22Rv1 (cell line): ENCODE results near the gene ANTKMT.

Source experiments
- ZFX ChIP-seq: fragments of 450-650 bp; IDR thresholded peaks from 2 replicates; pipeline ENCODE4 v1.6.1; 2017; ENCODE audit warnings: antibody characterized with exemption, borderline replicate concordance
- TF ChIP-seq, protein P1 (sequence below): fragments of 450-650 bp; IDR thresholded peaks from 2 replicates; pipeline ENCODE4 v1.5.1; 2017; ENCODE audit warnings: mild to moderate bottlenecking

DNA sequence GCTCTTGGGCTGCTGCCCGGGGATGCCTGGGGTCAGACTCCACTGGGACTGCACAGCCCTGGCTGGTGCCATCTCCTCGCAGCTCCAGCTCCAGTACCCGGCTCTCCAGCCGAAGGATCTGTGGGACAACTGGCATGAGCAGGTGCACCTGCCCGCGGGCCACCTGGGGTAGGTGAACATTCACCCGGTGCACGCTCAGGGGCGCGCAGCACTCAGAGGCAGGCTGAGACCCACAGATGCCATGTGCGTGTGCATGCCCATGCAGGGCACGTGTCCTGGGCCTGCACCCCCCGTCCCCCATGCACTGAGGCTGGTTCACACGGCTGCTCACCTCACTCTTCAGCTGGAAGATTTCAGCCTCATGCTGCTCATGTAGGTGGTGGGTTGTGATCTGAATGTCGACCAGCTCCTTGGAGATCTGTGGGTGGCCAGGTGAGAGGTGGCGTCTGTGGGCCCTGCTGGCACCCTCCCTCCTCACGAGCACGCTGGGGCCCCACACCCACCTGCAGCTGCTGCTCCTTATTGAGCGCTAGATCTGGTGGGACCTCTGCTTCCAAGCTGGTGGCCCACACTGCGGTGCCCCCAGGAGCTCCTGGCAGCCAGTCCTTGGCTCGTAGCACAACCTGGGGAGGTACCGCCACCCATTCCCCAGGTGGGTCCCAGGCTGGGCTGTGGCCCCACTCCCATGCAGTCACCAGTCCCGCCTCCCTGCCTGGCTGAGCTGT lies 4.7 kb downstream of the ANTKMT start:
- TF ChIP-seq, protein P1, sequence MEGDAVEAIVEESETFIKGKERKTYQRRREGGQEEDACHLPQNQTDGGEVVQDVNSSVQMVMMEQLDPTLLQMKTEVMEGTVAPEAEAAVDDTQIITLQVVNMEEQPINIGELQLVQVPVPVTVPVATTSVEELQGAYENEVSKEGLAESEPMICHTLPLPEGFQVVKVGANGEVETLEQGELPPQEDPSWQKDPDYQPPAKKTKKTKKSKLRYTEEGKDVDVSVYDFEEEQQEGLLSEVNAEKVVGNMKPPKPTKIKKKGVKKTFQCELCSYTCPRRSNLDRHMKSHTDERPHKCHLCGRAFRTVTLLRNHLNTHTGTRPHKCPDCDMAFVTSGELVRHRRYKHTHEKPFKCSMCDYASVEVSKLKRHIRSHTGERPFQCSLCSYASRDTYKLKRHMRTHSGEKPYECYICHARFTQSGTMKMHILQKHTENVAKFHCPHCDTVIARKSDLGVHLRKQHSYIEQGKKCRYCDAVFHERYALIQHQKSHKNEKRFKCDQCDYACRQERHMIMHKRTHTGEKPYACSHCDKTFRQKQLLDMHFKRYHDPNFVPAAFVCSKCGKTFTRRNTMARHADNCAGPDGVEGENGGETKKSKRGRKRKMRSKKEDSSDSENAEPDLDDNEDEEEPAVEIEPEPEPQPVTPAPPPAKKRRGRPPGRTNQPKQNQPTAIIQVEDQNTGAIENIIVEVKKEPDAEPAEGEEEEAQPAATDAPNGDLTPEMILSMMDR: no peak
- TF ChIP-seq ZFX: no peak
